Measurements from ENCODE around the gene ALPL.
"Not testable (repeated sequence)": the region's sequence is repeated elsewhere in the genome, so short reads cannot be mapped to it uniquely, and the experiment has no call there.

The ALPL gene

DNA sequence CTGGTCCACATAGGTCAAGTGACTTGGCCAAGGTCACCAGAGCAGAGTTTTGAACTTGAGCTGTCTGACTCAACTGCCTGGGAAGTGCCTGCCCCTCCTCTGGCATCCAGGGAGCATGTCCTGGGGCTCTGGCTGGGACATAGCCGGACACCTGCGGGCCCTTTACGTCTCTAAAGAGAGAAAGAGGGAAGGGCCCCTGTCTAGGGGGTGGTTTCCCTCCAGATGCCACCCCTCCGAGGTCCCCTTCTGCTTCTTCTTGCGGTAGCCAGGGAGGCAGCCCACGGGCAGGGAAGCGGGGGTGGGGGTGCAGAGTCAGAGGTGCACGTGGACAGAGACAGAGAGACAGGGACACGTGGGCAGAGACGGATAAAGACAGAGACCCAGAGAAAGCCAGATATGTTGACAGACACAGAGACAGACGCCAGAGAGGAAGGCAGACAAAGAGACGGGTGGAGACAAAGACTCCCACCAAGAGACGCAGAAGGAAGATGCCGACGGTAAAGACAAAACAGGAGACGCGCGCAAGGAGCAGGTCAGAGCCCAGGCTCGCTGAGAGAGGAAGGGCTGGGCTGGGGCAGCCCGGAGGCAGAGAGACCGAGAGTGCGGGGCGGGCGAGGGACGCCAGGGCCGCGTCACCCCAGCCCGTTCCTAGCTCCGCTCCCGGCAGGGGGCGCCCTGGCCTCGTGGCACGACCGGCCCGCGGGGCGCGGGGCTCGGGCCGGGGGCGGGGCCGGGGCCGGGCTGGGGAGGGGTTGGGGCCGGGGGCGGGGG is 458 bp upstream of the ALPL start:
- DNase-seq: no peak

DNA sequence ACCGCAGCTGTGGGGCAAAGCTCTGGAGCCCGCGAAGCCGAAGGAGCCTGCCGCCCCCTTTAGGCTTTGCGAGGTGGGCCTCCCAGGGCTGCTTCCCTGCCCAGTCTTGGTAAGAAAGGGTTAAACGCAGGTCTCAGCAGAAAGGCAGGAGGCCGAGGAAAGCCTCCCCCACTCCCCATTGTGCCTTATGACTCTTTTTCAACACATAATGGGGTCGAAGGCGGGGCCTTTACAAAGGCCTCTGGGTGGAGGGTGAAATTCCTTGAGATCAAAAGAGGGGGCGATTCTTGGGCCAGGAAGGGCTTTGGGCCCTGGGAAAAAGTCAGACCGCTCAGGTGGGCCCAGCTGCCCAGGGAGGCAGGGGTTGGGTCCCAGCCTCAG is 880 bp downstream of the ALPL start:
- no peak for DNase-seq

DNA sequence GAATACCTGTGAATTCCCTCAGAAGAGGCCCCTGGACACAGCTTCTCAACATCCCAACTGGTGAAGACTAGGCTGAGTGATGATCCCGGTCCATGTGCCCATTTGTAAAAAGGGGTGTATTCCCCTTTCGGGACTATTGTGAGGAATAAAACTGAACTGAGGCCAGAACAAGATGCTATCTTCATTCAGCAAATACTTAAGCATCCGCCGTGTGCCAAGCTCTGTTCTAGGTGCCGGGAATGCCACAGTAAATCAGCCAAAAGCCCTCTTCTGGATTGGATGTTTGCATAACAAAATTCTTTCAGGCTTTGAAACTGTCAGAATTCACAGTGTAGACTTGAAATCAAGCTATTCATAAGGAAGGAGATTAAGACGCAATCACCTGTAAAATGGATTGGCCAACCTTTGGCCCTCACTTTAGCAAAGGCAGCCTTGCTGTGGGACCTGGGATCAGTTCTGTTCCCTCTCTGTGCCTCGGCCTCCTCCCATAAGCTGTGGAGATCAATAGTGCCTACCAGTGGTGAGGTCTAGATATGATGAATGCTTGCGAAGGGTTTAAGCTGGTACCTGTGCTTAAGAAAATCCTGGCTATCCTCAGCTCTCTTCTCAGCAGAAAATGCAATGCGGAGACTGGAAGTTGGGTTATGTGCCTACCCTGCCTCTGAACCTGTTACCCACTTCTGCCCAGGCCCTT is 1.8 kb downstream of the ALPL start:
- no peak for DNase-seq

DNA sequence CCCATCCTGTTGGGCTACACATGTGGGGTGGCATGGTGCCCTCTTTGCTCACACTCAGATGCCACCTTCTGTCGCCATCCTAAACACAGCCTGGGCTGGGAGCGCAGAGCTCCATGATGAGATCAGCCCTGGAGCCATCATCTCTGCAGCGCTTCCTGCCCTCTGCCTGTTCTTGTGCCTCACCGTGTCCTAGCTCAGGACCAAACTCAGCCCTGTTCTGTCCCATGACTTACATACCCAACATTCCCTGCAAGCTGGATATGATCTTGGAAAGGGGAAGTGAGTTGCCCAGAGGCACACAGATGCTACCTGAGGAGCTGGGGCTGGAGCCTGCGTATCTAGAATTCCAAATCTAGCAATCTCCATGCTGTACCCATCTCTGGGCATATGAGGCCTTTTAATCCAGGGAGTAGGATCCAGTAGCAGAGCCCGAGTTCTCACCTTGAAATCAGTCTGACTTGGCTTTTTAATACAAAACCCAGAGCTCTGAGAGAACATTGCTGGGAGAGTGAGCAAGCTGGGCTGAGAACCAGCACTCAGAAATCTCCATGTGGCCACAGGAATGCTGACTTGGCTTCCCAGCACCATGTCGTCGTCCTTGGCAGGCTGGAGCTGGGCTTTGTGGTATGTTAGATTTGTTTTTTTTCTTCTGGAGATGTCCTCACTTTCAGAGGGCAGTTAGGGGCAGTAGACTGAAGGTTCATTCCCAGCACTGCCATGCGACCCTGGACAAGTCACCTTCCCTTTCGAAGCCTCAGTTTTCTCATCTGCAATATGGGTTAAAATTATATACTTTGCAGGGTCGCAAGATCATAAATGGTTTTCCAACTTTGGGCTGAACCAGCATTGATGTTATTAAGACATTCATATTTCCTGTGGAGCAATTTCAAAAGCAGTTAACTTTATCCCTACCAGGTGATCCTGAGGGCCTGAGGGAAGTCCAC is 2.6 kb downstream of the ALPL start:
- no peak for DNase-seq

DNA sequence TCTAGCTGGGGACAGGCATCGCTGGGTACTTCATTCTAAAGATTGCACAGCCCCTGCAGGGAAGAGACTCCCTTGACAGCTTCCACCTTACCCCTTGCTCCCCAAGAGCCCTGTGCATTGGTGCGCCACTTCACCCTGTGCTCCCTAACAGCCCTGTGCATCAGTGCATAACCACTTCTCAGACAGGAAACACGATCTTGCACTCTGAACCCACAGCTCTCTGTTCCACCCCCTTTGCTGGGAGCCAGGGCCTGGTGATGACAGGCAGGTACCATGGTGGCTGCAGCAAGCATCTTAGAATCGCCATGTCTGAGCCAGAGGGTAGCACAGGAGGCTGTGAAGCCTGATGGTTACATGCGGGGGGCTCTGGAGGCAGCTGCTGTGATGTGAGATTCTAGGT is 5.0 kb downstream of the ALPL start:
- no peak for DNase-seq

DNA sequence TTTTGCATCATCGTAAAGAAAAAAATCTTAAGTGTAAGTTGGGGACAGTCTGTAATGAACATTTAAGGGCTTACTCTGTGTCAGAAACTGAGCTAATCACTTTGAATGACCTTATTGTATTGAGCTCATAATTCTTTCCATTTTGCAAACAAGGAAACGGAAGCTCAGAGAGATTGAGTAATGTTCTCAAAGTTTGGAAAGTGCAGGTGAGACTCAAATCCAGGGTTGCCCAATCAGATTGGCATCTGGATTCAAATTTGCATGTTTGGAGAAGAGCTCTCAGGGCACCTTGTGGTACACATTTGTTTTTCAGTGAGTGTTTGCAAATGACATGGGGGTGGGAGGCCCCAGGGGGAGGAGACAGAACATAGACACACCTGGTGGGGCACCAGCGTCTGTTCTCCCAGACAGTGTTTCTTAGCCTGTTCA is 8.0 kb downstream of the ALPL start:
- no peak for DNase-seq

DNA sequence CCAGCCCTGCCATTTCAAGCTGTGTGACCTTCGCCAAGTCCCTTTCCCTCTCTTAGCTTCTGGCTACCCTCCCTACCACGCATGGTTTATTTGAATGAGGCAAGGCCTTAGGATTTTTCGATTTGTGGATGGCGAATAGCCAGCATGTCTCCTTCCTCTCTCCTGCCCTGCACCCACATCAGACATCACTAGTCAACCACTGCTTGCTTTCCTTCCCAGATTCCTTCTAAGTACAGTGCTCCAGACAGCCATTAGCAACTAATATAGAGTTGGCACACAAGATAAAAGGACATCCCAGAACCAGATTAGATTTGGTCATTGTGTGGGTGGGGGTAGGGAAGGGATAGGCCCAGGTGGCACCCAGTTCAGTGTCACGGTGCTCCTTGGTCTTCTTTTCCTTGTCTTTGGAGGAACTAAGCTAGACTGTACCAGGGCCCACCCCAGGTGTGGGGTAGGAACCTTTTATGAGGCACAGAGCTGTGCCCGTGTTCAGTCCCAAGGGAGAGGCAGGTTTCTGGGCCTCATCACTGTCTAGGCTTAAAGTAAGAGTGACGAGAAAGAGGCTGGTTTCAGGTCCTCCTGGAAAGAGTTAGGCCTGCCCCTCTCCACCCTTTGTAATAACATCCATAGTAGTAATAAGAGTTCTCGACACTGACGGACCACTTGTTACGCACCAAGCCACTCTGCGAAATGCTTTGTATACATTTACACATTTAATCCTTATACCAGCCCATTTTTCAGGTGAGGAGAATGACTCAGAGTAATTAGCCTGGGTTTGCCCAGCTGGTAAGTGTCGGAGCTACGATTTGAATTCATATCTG is 8.6 kb downstream of the ALPL start:
- no peak for DNase-seq

DNA sequence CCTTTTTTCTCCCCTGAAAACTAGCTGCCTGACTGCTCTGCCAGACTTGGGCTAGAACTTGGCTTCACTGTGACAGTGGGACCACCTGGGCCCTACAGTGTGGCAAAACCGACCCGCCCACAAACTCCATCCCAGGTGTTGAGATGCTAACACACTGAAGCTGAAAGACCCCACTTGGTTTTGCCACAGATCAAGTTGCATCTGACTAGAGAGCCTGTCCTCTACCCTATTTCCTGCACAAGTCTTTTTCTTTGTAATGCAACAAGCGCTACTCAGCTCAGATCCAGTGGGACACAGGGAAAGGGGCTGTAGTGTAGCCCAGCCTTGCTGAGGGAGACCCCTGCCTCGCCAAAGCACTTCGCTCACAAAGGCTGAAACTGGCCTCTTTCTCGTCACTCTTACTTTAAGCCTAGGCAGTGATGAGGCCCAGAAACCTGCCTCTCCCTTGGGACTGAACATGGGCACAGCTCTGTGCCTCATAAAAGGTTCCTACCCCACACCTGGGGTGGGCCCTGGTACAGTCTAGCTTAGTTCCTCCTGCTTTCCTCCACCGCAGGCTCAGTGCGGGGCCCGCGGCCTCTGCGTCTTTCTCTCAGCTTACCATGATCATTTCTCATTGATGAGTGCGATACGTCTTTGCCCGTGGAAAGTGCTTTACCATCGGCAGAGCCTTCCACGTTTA is 9.7 kb downstream of the ALPL start:
- no peak for DNase-seq

DNA sequence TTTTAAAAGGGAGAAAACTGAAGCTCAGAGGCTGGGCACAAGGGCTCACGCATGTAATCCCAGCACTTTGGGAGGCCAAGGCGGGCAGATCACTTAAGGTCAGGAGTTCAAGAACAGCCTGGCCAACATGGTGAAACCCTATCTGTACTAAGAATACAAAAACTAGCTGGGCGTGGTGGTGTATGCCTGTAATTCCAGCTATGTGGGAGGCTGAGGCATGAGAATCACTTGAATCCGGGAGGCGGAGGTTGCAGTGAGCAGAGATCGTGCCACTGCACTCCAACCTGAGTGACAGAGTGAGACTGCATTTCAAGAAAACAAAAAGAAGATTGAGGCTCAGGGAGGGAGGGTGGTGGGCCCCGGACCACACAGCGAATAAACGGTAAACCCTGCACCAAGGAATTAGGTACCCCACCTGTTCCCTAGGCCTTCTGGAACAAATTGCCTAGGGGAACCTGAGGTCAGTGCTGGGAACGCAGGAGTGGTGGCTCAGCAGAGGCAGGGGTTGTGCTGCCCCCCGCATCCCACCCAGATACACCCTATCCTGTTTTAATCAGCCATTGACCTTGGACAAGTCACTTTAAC is 10.4 kb downstream of the ALPL start:
- not testable (repeated sequence) for DNase-seq

DNA sequence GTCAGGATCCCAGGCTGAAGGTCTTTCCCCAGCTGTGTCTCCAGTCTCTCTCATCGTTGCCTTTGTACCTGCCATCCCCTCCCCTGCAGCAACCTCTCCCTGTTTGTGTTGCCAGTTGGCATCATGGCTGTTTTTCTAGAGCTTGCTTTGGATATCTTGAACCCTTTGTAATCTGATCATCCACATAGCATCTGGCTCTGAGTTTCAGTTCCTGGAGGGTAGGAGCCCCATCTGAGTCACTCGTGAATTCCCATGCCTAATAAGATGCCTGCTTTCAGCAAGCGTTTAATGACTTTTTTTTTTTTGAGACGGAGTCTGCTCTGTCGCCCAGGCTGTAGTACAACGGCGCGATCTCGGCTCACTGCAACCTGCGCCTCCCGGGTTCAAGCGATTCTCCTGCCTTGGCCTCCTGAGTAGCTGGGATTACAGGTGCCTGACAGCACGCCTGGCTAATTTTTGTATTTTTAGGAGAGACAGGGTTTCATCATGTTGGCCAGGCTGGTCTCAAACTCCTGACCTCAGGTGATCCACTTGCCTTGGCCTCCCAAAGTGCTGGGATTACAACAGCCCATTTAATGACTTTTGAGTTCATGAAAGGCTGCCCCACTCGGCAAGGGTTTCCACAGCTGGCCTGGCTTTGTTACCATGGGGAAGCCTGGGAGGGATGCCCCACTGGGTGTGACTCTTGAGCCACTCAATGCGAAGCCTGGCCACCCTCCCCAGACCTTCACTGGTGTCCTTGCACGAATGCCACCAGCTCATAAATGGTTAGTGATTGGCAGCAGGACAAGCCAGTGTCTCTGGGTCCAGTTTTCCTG is 11.9 kb downstream of the ALPL start:
- no peak for DNase-seq

DNA sequence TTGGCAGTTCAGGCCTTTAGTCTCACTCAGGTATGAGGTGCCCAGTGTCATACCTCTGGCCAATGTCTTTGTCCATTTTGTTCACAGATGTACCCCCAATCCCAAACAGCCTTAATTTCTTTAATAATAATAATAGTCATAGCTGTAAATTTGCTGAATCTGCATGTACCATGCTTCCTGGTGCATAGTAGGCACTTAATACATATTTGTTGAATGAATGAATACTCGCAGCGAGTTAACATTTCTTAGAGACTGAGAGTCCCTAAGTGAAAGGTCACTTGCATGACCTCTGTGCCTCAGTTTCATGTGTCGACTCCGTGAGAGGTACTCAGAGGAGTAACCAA is 12.5 kb downstream of the ALPL start:
- DNase-seq: no peak

DNA sequence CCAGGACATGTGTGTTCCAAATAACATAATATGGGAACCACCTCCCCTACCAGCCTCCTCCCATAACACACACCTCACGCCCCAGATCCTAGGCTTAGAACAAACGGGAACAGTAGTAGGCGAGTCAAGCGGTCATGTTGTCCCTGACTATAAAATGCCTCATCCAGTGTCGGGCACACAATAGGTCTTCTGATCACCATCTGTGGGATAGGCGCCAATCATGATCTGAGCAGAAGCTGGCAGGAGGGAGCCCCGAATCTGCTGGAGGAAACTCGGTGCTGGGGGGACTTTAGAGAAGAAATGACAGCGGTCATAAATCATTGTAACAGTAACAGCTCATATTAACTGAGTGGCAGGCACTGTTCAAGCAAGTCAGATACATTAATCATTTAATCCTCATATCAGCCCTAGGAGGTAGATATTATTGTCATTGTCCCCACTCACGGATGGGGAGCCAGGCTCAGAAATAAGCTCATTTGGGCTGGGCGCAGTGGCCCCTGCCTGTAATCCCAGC is 13.4 kb downstream of the ALPL start:
- DNase-seq: no peak

DNA sequence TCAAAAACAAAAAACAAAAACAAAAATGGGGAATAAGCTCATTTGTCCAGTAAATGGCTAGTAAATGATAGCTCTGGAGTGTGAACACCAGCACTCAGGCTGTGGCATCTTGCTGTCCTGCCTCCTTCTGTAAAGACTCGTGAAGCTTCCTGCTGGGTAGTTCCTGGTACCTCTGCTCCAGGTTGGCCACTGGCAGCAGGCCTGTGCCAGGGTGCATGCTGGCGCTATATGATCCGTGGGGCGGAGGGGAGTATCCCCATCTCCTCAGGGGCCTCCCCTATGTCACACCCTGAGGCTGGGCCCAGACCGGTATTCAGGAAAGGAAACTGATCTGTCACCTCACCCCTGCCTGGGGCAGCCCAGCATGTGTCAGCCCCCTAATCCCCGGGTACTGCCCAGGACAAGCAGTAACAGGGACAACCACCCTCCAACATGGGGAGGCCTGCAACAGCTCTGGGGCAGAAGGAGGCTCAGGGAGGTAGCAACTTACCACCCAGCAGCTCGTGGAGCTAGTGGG is 14.1 kb downstream of the ALPL start:
- no peak for DNase-seq

DNA sequence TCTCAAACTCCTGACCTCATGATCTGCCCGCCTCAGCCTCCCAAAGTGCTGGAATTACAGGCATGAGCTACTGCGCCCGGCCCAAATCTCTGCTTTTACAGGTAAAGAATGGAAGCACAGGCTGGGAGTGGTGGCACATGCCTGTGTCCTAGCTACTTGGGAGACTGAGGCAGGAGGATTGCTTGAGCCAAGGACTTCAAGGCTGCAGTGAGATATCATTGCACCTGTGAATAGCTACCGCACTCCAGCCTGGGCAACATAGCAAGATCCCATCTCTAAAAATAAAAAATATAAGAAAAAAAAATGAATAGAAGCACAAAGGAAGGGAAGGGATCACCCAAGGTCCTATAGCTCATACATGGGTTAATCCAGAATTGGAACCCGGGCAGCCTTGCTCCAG is 15.0 kb downstream of the ALPL start:
- no peak for DNase-seq

DNA sequence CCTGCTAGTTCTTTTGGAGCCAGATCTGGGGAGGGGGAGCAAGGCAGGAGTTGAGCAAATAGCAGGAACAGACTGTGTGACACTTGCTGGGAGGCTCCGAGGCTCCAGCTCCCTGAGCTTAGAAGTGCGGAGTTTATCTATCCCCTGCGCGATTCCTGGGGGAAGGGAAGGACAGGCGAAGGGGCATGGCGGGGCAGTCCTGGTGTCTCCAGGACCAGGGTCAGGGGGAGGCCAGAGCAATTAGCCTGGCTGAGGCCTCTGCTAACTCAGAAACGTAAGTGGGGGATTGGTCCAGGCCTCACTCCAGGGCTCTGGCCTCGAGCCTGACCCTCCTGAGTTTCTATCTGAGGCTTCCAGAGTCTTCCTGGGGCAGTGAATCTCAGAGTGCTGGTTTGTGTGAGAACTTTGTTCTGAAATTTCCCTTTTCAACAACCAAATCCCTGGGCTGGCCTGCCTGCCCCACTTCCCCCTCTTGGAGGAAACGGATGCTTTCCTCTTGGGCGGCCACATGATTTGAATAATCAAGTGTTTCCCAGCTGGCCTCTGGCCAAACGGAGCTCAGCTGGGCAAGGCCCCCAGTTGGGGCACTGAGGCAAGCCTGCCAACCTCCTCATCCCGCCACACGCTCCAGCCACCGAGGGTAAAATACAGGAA is 15.6 kb downstream of the ALPL start:
- DNase-seq: no peak

DNA sequence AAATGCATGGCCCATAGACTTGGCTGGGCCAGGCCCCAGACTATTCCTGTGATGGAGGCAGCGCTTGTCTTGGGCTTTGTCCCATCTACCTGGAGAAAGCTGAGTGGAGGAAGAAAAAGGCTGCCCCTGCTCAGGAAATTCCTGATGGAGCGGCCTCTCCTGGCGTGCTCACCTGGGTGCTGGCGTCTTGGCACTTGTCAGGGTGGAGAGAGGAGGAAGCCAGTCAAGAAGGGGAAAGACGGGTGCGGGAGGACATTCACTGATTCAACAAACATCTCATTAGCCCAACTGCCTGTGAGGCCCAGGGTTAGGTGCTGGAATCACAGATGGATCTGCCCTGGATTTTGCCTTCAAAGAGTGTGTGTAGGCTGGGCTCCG is 16.1 kb downstream of the ALPL start:
- DNase-seq: no peak

DNA sequence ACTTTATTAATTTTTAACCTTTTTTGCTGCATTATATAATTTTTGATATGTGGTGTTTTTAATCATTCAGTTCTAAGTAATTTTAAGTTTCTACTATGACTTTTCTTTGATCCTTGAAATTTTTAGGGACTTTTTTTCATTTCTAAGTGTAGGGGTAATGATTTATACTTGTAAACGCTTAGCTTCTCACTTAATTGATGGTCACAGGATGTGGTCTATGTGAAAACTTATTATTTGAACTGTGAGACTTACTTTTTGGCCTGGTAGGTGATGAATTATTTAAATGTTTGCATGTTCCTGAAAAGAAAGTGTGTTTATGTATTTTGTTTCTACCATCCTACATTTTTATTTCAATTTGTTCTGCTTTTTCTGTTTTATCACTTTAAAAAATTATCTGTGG is 17.2 kb downstream of the ALPL start:
- DNase-seq: no peak

DNA sequence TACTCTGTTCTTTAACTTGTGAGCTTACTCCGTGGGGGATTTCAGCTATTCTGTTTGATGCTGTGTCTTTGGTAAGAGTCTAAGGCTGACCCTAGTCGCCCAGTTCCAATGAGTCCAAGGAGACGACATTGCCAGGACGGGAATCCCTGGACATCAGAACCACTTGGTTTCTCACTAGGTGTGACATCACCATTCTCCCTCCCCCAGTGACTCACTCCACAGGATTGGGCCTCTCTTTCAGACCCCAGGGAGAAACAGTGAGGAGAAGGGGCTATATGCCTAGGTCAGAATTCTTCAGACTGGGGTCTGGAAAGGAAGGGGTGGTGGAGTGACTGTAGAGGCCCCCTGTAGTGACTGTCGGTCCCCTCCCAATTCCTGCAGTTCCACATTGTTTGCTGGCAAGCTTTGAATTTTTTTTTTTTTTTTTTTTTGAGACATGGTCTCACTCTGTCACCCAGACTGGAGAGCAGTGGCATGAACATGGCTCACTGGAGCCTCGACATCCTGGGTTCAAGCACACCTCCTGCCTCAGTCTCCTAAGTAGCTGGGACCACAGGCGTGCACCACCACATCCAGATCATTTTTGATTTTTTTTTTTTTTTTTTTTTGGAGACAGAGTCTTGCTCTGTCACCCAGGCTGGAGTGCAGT is 21.3 kb downstream of the ALPL start:
- DNase-seq: no peak

DNA sequence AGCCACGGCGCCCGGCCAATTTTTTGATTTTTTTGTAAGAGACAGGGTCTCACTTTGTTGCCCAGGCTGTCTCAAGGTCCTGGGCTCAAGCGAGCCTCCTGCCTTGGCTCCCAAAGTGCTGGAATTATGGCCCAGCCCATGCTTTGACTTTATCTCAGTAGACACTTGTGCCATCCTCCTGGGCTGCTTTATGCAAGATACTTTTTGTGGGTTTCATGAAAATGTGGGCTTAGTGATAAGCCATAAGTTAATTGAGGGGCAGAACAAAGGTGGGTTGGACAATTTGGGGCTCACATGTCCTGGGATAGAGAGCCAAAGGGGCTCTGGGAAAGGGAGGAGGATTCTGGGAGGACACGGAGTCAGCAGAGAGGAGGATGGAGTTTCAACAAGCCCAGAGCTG is 22.0 kb downstream of the ALPL start:
- no peak for DNase-seq

All from cortex of kidney (tissue), 1 donor.